GM19463 (cell line): ENCODE data around the gene LRRC7.

Experiments
- ATAC-seq: cut with Tn5 transposase; IDR thresholded peaks from one replicate; pipeline ENCODE4 v1.9.1; 2021; ENCODE audit warnings: mild to moderate bottlenecking, moderate library complexity; ENCODE audit not compliant: unreplicated experiment

LRRC7 gene

DNA sequence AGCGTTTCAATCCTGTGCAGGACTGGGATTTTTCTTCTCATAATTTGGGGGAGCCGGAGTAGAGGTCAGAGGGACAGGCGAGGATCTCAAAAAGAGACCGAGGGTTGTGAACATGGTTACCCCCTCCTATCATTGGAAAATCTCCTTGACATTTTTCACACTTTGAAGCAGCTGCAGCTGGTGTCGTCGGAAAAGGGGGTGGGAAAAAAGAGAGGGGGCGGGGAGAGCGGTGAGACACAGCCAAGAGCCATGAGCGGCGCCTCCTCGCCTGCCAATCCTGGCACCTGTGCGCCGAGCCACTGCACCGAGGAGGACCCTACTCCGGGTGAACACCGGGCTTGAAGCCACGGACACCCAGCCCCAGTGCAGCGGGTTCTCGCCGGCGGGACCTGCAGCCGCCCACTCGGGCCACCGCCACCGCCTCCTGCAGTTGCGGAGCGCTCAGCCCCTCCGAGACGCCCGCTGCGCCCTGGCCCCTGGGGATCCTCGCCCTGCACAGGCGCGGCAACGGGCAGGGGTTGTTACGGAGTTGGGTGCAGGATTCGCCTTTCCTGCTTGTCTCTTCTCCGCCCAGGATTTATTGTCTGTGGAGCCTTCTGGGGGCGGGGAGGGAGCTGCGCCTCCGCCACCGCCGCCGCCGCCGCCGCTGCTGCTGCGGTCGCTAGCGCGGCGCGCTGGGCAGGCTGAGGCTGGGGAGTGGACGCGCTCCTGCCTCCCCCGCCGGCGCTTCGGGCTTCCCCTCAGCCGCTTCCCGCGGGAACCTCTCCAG, at the start of gene LRRC7:
Gene LRRC7 (plus strand): TSS at position 271 of the 769 bp plus-strand sequence. CDS start 718 bp downstream, outside the sequence.
- peak; percentile 12 for ATAC-seq

DNA sequence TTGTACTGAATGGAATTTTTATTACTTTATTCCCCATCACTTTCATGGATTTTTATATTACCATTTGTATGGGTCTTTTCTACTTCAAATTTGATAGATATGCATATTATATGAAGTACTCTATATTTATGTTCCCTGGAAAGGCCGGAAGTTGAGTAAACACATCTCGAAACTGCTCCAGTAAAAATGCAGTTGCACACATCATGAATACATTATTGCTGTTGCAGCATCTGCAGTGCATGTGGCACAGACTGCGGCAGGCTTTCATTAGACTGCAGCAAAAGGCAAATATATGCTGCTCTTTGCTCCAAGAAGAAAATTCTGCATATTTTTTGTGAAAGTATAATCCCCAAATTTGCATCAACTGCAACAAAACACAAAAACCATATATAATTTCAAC, 48.7 kb upstream of the LRRC7 start:
- ATAC-seq: no peak

DNA sequence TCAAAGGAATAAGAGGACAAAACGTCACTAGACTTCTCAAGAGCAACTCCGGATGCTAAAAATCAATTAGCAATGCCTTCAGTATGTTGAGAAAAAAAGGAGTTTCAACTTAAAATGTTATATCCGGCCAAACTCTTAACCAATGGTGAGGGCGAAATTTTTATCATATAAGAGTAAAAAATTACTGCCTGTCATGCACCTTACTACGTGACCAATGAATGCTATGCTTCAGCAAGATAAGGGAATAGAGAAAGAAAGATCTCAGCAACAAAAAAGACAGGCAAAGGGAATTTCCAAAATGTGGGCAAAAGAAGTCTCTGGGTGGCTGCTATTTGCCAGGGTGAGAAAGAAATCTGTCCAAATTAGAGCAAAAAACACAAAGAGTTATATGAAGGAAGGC, 47.4 kb upstream of the LRRC7 start:
- no peak for ATAC-seq

GRCh38 chr1:69523032-69523431, 44.7 kb upstream of the LRRC7 start:
- ATAC-seq: no peak

DNA sequence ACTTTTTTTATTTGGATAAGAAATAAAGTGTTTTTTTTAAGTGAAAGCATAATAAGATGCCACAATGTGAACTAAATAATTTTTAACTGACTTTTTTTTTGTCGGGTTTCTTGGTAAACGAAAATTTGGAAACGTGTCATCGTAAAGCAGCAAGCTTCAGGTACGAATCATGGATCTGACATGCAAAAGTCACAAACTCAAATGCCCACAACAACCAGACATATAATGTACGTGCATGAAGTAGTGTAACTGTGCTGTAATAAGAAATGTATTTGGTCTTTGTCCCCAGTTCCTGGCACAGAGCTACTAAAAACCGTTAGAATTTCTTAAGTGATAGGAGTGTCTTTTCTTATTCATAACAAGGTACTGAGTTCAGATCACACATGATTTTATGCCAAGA, 44.3 kb upstream of the LRRC7 start:
- ATAC-seq: no peak

GRCh38 chr1:69524015-69524414, 43.7 kb upstream of the LRRC7 start:
- ATAC-seq: no peak

- ATAC-seq: no peak
Measured at GRCh38 chr1:69527273-69527672, 40.4 kb upstream of the LRRC7 start.

- ATAC-seq: no peak
Measured at GRCh38 chr1:69528376-69528775, 39.3 kb upstream of the LRRC7 start.

- no peak for ATAC-seq
Measured at GRCh38 chr1:69533343-69533742, 34.4 kb upstream of the LRRC7 start.

GRCh38 chr1:69534829-69535228, 32.9 kb upstream of the LRRC7 start:
- no peak for ATAC-seq

- no peak for ATAC-seq
Measured at GRCh38 chr1:69535490-69535889, 32.2 kb upstream of the LRRC7 start.

- ATAC-seq: no peak
Measured at GRCh38 chr1:69540052-69540451, 27.7 kb upstream of the LRRC7 start.

DNA sequence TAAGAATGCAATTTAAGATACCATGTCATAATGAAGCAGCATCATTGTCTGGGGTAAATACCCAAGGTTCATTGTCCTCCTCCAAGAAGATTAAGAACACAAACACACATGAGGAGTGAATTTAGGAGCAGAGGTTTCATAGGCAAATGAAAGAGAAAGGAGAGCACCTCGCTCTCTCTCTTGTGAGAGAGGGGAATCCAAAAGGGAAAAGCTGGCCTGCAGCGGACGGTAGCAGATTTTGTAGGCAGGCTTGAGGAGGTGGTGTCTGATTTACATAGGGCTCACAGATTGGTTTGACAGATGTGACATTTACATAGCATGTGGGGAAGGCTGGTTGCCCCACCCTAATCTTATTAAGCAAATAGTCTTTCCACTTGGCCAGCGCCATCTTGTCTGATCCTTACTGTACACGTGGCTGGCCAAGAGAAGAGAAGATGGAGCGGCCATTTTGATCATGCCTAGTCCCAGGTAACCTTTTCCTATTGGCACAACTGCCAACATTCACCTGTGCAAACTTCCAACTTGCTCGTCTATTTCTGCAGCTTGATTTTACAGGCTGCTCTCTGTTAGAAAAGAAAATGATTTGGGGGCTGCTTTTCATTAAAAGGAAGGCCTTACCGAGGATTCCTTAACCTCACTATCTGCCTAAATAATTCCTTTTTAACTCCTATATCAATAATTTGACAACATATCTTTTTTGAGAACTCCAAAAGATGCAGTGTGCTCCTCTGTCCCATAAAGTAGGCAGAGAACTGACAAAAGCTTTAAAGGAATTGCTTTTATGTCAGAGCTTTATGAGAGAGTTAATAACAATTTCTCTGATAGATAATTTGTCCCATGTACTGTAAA, 16.0 kb upstream of the LRRC7 start:
- no peak for ATAC-seq

- ATAC-seq: no peak
Measured at GRCh38 chr1:69553726-69554125, 14.0 kb upstream of the LRRC7 start.

DNA sequence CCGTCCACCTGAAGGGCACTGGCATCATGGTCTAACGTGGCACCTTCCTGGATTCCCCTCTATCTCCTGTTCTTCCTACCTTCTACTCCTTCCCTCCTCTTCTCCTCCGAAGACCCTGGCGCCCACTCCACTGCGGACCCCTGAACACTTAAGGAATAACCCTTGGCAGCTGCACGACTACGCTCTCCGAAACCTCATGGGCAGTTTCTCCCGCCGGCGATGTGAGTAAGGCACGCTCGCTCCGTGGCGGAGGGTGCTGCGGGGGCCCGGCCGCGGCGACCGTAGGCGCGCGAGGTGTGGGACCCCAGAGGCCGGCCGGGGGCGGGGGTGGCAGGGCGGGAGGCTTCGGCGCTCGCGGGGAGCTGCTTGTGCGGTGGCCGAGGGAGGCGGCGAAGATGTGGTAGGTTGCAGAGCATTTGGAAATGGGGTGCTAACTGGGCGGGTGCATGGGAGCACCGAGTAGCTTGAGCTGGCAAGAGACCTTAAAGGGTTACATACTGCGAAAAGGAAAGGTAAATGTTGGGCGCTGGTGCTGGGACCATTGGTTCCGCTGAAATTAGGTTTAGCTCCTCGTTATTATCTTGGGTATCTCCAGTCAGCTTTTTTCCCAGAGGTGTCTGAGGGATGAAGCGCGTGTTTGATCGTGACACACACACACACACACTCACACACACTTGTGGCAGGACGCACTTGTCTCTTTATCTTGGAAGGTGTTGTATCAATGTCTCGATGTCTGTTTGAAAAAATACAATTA, 876 bp downstream of the LRRC7 start:
- ATAC-seq: no peak

DNA sequence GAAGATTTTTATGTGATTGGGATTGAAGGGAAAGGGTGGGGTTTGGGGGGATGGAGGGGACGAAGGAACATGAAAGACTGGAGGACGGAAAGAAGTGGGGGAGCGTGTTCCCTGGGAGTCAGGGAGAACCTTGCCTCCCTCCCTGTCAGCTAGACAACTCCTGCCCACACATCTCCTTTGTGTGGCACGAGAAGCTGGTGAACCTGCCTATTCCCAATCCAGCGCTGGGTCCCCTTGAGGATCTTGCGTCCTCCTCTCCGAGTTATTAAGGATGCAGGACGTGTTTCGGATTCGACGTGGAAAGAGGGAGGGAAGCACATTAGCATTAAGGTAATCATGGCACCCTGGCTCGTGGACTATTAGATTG, 1.4 kb downstream of the LRRC7 start:
- no peak for ATAC-seq

- ATAC-seq: no peak
Measured at GRCh38 chr1:69569576-69570328, 2.0 kb downstream of the LRRC7 start.

- no peak for ATAC-seq
Measured at GRCh38 chr1:69570356-69570755, 2.6 kb downstream of the LRRC7 start.

GRCh38 chr1:69572921-69573320, 5.2 kb downstream of the LRRC7 start:
- no peak for ATAC-seq

DNA sequence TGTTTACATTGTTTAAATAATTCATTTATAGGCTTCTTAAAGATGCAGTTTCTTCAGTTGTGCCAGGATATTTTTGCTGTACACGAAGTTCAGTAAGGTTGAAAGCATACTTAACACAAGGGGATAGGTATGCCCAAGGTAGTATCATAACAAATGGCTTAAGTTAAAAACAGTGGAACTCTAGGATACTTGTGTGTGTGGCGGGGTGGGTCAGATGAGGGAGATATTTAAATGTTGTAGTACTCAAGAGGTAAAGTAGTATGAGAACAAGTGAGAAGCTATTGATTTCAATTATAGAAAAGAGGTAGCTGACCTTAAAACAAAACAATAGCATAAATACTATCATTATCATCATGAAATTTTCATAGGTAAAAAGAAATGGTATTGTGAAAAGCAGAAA, 6.2 kb downstream of the LRRC7 start:
- ATAC-seq: no peak

DNA sequence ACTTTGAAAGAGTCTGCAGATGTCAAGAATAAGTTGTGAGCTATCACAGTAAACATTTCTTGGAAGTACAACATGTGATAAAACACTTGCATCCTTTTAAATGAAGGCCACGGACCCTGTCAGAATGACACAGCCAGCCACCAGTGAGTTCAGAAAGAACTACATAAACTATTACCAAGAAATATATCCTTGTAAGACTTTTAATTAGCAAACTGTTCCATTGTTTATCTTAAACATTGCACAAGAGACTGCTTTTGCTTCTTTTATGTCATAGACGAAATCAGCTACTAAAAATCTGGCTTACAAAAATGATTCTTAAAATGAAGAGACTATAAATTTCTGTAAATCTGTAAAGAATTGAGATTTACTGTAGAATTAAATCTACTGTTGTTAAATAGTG, 17.9 kb downstream of the LRRC7 start:
- ATAC-seq: no peak
